BLaER1 treated with 17β-estradiol and CSF1 and Interleukin-3, amounts not matched to agents 10 nM and 100 nM (cell line): ENCODE results near the gene SYP.
A peak's percentile ranks its signal among the peaks of the same experiment; 100 is the strongest.
"Not testable (repeated sequence)": the region's sequence is repeated elsewhere in the genome, so short reads cannot be mapped to it uniquely, and the experiment has no call there.

Experiments
- H3K27ac ChIP-seq, 11 experiments: shearing (Covaris generic); formaldehyde crosslinking; 2 replicates each; pipeline ENCODE4 v1.8.1; 2022
- H3K27me3 ChIP-seq, 11 experiments: shearing (Covaris generic); formaldehyde crosslinking; 2 replicates each; pipeline ENCODE4 v1.8.1; 2022
- H3K36me3 ChIP-seq, 11 experiments: shearing (Covaris generic); formaldehyde crosslinking; 2 replicates each; pipeline ENCODE4 v1.8.1; 2022
- H3K4me1 ChIP-seq, 10 experiments: shearing (Covaris generic); formaldehyde crosslinking; 2 replicates each; pipeline ENCODE4 v1.8.1; 2022
- H3K4me2 ChIP-seq, 11 experiments: shearing (Covaris generic); formaldehyde crosslinking; 2 replicates each; pipeline ENCODE4 v1.8.1; 2022
- H3K4me3 ChIP-seq, 10 experiments: shearing (Covaris generic); formaldehyde crosslinking; 2 replicates each; pipeline ENCODE4 v1.8.1; 2022
- H3K9ac ChIP-seq, 11 experiments: shearing (Covaris generic); formaldehyde crosslinking; 2 replicates each; pipeline ENCODE4 v1.8.1; 2022
- H3K9me3 ChIP-seq, 11 experiments: shearing (Covaris generic); formaldehyde crosslinking; replicated peaks in 1 of 11; 2 replicates each; pipeline ENCODE4 v1.8.1; 2022
- H4K20me1 ChIP-seq, 11 experiments: shearing (Covaris generic); formaldehyde crosslinking; 2 replicates each; pipeline ENCODE4 v1.8.1; 2022
- Cebpa-rat ChIP-seq, 11 experiments: shearing (Covaris generic); IDR thresholded peaks; 2 replicates each; pipeline ENCODE4 v1.8.1; 2022

The SYP gene

GRCh38 chrX:49176421-49177326 lies 23.3 kb downstream of the SYP start:
- no peak for TF ChIP-seq Cebpa-rat (IDR thresholded peaks at IDR 0.05)
- Histone ChIP-seq H4K20me1 (peaks cover 0 to 40% (median 0%) of the 10 kb centered on the region in 11 experiments; a peak in 7 of 22 replicates), H3K9me3 (peaks cover 0 to 34% (median 9%) of the 10 kb centered on the region in 11 experiments; a peak in 12 of 22 replicates), H3K4me2 (peak overlapping the region in 5 of 11 experiments; percentile 46 to 66 (median 62); a peak in 10 of 22 replicates), H3K36me3 (peaks cover 17 to 75% (median 49%) of the 10 kb centered on the region in 11 experiments; a peak in 20 of 22 replicates), H3K9ac (peak overlapping the region in 2 of 11 experiments; percentile 19 to 52; a peak in 2 of 22 replicates), H3K27ac (peak overlapping the region in 3 of 11 experiments; percentile 3 to 33 (median 22); a peak in 3 of 22 replicates), H3K4me1 (peaks cover 9 to 53% (median 23%) of the 10 kb centered on the region in 10 experiments), H3K4me3 (0 out of 20 replicates have a peak overlapping the region, but pooled peaks of 1 of the 10 experiments have one; percentile 14), H3K27me3 (0 out of 22 replicates have a peak, but pooled peaks cover 0 to 4% (median 0%) of the 10 kb centered on the region in 11 experiments)

- Histone ChIP-seq H4K20me1 (peaks cover 0 to 37% (median 0%) of the 10 kb centered on the region in 11 experiments; a peak in 7 of 22 replicates), H3K36me3 (peaks cover 17 to 70% (median 44%) of the 10 kb centered on the region in 11 experiments; a peak in 20 of 22 replicates), H3K27me3 (0 out of 22 replicates have a peak, but pooled peaks cover 0 to 4% (median 0%) of the 10 kb centered on the region in 11 experiments), H3K4me1 (peaks cover 9 to 60% (median 25%) of the 10 kb centered on the region in 10 experiments), H3K27ac (no peak overlapping the region), H3K9ac (no peak overlapping the region), H3K4me2 (peak overlapping the region in 4 of 11 experiments; percentile 46 to 66 (median 62); a peak in 8 of 22 replicates), H3K9me3 (peaks cover 0 to 35% (median 13%) of the 10 kb centered on the region in 11 experiments; a peak in 12 of 22 replicates), H3K4me3 (no peak overlapping the region)
- TF ChIP-seq Cebpa-rat (IDR thresholded peaks at IDR 0.05): no peak
These were observed 24.3 kb downstream of the SYP start for GRCh38 chrX:49175435-49176274.

- Histone ChIP-seq H3K36me3 (peaks cover 17 to 61% (median 36%) of the 10 kb centered on the region in 11 experiments; a peak in 20 of 22 replicates), H3K27me3 (0 out of 22 replicates have a peak, but pooled peaks cover 0 to 4% (median 0%) of the 10 kb centered on the region in 11 experiments), H3K9ac (no peak overlapping the region), H3K4me3 (no peak overlapping the region), H3K4me1 (peaks cover 9 to 69% (median 33%) of the 10 kb centered on the region in 10 experiments), H3K4me2 (peak overlapping the region in 1 of 11 experiments; percentile 12; a peak in 1 of 22 replicates), H4K20me1 (peaks cover 0 to 31% (median 0%) of the 10 kb centered on the region in 11 experiments; a peak in 6 of 22 replicates), H3K27ac (no peak overlapping the region), H3K9me3 (peaks cover 0 to 35% (median 13%) of the 10 kb centered on the region in 11 experiments; a peak in 12 of 22 replicates)
- TF ChIP-seq Cebpa-rat (IDR thresholded peaks at IDR 0.05): no peak
These were observed 25.3 kb downstream of the SYP start for GRCh38 chrX:49174723-49175122.

- peak overlapping the region in 2 of 11 experiments; percentile 79 to 84; a peak in 2 of 22 replicates for H3K9ac ChIP-seq
- H3K9me3 ChIP-seq: peaks cover 0 to 35% (median 13%) of the 10 kb centered on the region in 11 experiments; a peak in 12 of 22 replicates
- H3K4me1 ChIP-seq: peaks cover 10 to 81% (median 45%) of the 10 kb centered on the region in 10 experiments
- peak overlapping the region in 3 of 10 experiments; percentile 64 to 74 (median 67); a peak in 7 of 20 replicates for H3K4me3 ChIP-seq
- peaks cover 7 to 49% (median 24%) of the 10 kb centered on the region in 11 experiments; a peak in 20 of 22 replicates for H3K36me3 ChIP-seq
- not testable (repeated sequence) for H3K27me3 ChIP-seq
- peak overlapping the region in 3 of 11 experiments; percentile 75 to 84 (median 83); a peak in 5 of 22 replicates for H3K27ac ChIP-seq
- H3K4me2 ChIP-seq: peak overlapping the region; percentile 71 to 84 (median 80); a peak in 20 of 22 replicates
- peaks cover 0 to 20% (median 0%) of the 10 kb centered on the region in 11 experiments; a peak in 5 of 22 replicates for H4K20me1 ChIP-seq
These were observed 26.4 kb downstream of the SYP start for GRCh38 chrX:49173544-49173943.

- Histone ChIP-seq H3K36me3 (peaks cover 0 to 38% (median 15%) of the 10 kb centered on the region in 11 experiments; a peak in 14 of 22 replicates), H4K20me1 (peaks cover 0 to 8% (median 0%) of the 10 kb centered on the region in 11 experiments; a peak in 5 of 22 replicates), H3K4me2 (peak overlapping the region; percentile 71 to 84 (median 80)), H3K27me3 (peaks cover 0 to 4% (median 0%) of the 10 kb centered on the region in 11 experiments; a peak in 1 of 22 replicates), H3K9me3 (peaks cover 0 to 35% (median 13%) of the 10 kb centered on the region in 11 experiments; a peak in 12 of 22 replicates), H3K4me1 (peaks cover 21 to 84% (median 55%) of the 10 kb centered on the region in 10 experiments), H3K9ac (peak overlapping the region; percentile 74 to 86 (median 83)), H3K4me3 (peak overlapping the region; percentile 54 to 74 (median 66)), H3K27ac (peak overlapping the region; percentile 64 to 87 (median 80))
- TF ChIP-seq Cebpa-rat (IDR thresholded peaks at IDR 0.05): no peak
These were observed 27.7 kb downstream of the SYP start for GRCh38 chrX:49172280-49172780.

- no peak for TF ChIP-seq Cebpa-rat (IDR thresholded peaks at IDR 0.05)
These were observed 28.2 kb downstream of the SYP start, which contains the start of gene PLP2 for GRCh38 chrX:49171752-49172279. TSS of gene PLP2 (plus strand) at chrX:49171898. CDS start at chrX:49172001, 103 bp downstream.

GRCh38 chrX:49167740-49168108 lies 32.3 kb downstream of the SYP start:
- Histone ChIP-seq H3K27me3 (peaks cover 0 to 4% (median 0%) of the 10 kb centered on the region in 11 experiments; a peak in 1 of 22 replicates), H3K27ac (peak overlapping the region; percentile 67 to 96 (median 89)), H3K4me3 (peak overlapping the region; percentile 42 to 67 (median 54); a peak in 19 of 20 replicates), H3K36me3 (no peaks in the 10 kb centered on the region), H3K4me2 (peak overlapping the region; percentile 68 to 89 (median 80)), H3K9me3 (peaks cover 0 to 33% (median 20%) of the 10 kb centered on the region in 11 experiments; a peak in 14 of 22 replicates), H3K4me1 (peaks cover 41 to 65% (median 55%) of the 10 kb centered on the region in 10 experiments), H3K9ac (peak overlapping the region; percentile 70 to 87 (median 81)), H4K20me1 (no peaks in the 10 kb centered on the region; a peak in 1 of 22 replicates)
- TF ChIP-seq Cebpa-rat (IDR thresholded peaks at IDR 0.05): no peak

More at GRCh38 chrX:49171752-49172279, 28.2 kb downstream of the SYP start, which contains the start of gene PLP2:
- peaks cover 0 to 34% (median 12%) of the 10 kb centered on the region in 11 experiments; a peak in 14 of 22 replicates for H3K36me3 ChIP-seq
- peak within 1 kb of the TSS; percentile 71 to 84 (median 80) for H3K4me2 ChIP-seq
- peaks cover 0 to 35% (median 13%) of the 10 kb centered on the region in 11 experiments; a peak in 12 of 22 replicates for H3K9me3 ChIP-seq
- H3K9ac ChIP-seq: peak within 1 kb of the TSS; percentile 74 to 86 (median 83)
- peaks cover 0 to 4% (median 0%) of the 10 kb centered on the region in 11 experiments; a peak in 1 of 22 replicates for H3K27me3 ChIP-seq
- peaks cover 27 to 79% (median 52%) of the 10 kb centered on the region in 10 experiments for H3K4me1 ChIP-seq
- peak within 1 kb of the TSS; percentile 54 to 74 (median 66) for H3K4me3 ChIP-seq
- H4K20me1 ChIP-seq: peaks cover 0 to 4% (median 0%) of the 10 kb centered on the region in 11 experiments; a peak in 4 of 22 replicates
- peak within 1 kb of the TSS; percentile 64 to 87 (median 80) for H3K27ac ChIP-seq
